ENCODE results near the gene NUCB2. TPM values are rescaled to one million over a fixed set of nuclear protein-coding genes. Genes with fewer than 3 reads are reported as not detected.

The NUCB2 gene
- total and polyA plus RNA-seq, 2 donors from 2014 or later = 73.0 to 93.5 TPM

DNA sequence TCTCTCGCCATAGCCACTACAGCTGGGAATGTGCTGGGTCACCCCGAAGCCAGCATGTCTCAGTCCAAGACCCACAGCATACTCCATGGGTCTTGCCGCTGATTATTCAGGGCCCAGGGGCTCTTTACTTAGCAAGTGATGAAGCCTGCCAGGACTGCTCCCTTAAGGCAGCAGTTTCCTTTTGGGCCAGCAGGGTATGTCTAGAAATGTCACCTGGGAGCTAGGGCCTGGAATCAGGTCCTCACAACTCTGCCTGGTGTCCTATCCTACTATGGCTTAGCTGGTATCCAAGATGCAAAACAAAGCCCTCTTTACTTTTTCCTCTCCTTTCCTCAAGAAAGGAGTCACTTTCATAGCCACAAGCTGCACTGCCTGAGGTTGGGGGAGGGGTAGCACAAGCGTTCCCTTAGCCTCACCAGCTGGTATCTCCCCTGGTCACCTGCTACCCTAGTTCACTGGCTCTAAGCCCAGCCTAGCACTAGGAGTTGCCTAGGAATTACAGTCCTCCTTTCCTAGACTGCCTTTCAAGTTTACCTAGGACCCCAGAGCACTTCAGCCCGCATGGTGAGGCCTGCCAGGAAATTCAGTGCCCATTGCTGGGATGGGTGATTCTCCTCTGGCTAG is 52.4 kb downstream of the NUCB2 start:
- no peak overlapping the region for H3K27ac ChIP-seq (ENCODE audit: low read depth in 2 of 2, low read length in 2 of 2)
- FAIRE-seq (no peak), DNase-seq (no peak)
- H3K9me3 ChIP-seq (ENCODE audit: control insufficient read depth in 2 of 3, insufficient read depth in 1 of 3, low read length in 3 of 3) = no peaks in the 10 kb centered on the region
- H3K36me3 ChIP-seq (ENCODE audit: control insufficient read depth in 2 of 3, insufficient read depth in 3 of 3, low read length in 3 of 3) = no peaks in the 10 kb centered on the region
- TF ChIP-seq, protein P1, sequence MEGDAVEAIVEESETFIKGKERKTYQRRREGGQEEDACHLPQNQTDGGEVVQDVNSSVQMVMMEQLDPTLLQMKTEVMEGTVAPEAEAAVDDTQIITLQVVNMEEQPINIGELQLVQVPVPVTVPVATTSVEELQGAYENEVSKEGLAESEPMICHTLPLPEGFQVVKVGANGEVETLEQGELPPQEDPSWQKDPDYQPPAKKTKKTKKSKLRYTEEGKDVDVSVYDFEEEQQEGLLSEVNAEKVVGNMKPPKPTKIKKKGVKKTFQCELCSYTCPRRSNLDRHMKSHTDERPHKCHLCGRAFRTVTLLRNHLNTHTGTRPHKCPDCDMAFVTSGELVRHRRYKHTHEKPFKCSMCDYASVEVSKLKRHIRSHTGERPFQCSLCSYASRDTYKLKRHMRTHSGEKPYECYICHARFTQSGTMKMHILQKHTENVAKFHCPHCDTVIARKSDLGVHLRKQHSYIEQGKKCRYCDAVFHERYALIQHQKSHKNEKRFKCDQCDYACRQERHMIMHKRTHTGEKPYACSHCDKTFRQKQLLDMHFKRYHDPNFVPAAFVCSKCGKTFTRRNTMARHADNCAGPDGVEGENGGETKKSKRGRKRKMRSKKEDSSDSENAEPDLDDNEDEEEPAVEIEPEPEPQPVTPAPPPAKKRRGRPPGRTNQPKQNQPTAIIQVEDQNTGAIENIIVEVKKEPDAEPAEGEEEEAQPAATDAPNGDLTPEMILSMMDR (IDR thresholded peaks at IDR 0.05; ENCODE audit: borderline replicate concordance, extremely low read depth, insufficient read depth) = no peak
- H3K4me1 ChIP-seq (ENCODE audit: control insufficient read depth in 2 of 3, insufficient read depth in 2 of 3, low read depth in 1 of 3, low read length in 3 of 3) = no peaks in the 10 kb centered on the region
- no peaks in the 10 kb centered on the region for H3K27me3 ChIP-seq (ENCODE audit: control insufficient read depth, insufficient read depth, low read length)
- H3K9ac ChIP-seq (ENCODE audit: low read length in 3 of 3) = no peak overlapping the region
- no peak overlapping the region for H3K4me3 ChIP-seq (ENCODE audit: low read length in 3 of 3)
- intact Hi-C loops (cut with DNase I) = no loop called here

GRCh38 chr11:17331669-17332068 is 55.1 kb downstream of the NUCB2 start:
- Histone ChIP-seq H3K27me3 (ENCODE audit: control insufficient read depth, insufficient read depth, low read length) (no peaks in the 10 kb centered on the region), H3K36me3 (ENCODE audit: control insufficient read depth in 2 of 3, insufficient read depth in 3 of 3, low read length in 3 of 3) (peaks cover 0 to 4% (median 0%) of the 10 kb centered on the region in 3 donors), H3K27ac (ENCODE audit: low read depth in 2 of 2, low read length in 2 of 2) (no peak overlapping the region), H3K9me3 (ENCODE audit: control insufficient read depth in 2 of 3, insufficient read depth in 1 of 3, low read length in 3 of 3) (no peaks in the 10 kb centered on the region), H3K4me1 (ENCODE audit: control insufficient read depth in 2 of 3, insufficient read depth in 2 of 3, low read depth in 1 of 3, low read length in 3 of 3) (no peaks in the 10 kb centered on the region), H3K4me3 (ENCODE audit: low read length in 3 of 3) (no peak overlapping the region), H3K9ac (ENCODE audit: low read length in 3 of 3) (no peak overlapping the region)
- intact Hi-C loops (cut with DNase I) = no loop called here
- FAIRE-seq = no peak
- TF ChIP-seq, protein P1 (IDR thresholded peaks at IDR 0.05; ENCODE audit: borderline replicate concordance, extremely low read depth, insufficient read depth) = no peak
- no peak for DNase-seq

DNA sequence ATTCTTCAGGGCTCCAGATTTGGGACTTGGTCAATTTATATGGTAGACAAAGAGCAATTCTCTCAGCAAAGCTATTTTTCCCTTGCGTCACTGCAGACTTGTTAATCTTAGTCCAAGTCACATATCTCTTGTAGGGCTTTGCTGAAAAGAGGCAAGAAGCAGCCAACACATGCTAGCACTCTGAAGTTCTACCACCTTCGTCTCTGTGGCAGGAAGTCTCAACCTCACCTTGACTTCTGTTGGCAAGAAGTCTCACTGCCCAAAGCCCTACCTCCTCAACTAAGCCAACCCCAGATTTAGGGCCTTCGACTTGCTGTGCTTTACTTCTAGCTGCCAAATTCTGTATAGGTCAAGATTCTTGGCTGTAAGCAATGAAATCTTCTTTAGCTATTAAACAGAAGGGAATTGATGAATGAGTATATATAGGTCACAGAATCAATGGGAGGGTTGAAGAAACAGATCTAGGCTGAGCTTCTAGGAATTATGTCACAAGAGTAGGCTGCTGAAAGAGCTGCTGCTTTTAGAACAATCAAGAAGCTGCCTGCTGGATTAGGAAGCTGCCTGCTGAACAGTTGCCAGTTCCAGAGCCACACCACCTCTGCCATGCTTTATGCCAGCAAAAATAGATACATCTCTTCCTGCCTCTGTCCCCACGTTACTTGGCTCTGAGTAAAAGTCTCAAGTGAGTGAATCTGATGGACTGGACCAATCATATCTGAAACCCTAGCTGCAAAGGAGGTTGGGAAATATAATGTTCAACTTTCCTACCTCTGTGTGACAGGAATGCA is 57.5 kb downstream of the NUCB2 start:
- no peak for DNase-seq
- Histone ChIP-seq H3K9me3 (ENCODE audit: control insufficient read depth in 2 of 3, insufficient read depth in 1 of 3, low read length in 3 of 3) (no peaks in the 10 kb centered on the region), H3K9ac (ENCODE audit: low read length in 3 of 3) (no peak overlapping the region), H3K4me3 (ENCODE audit: low read length in 3 of 3) (no peak overlapping the region), H3K4me1 (ENCODE audit: control insufficient read depth in 2 of 3, insufficient read depth in 2 of 3, low read depth in 1 of 3, low read length in 3 of 3) (no peaks in the 10 kb centered on the region), H3K27me3 (ENCODE audit: control insufficient read depth, insufficient read depth, low read length) (no peaks in the 10 kb centered on the region), H3K27ac (ENCODE audit: low read depth in 2 of 2, low read length in 2 of 2) (no peak overlapping the region), H3K36me3 (ENCODE audit: control insufficient read depth in 2 of 3, insufficient read depth in 3 of 3, low read length in 3 of 3) (peaks cover 0 to 4% (median 0%) of the 10 kb centered on the region in 3 donors)
- no peak for FAIRE-seq
- TF ChIP-seq, protein P1 (IDR thresholded peaks at IDR 0.05; ENCODE audit: borderline replicate concordance, extremely low read depth, insufficient read depth) = no peak
- intact Hi-C loops (cut with DNase I) = no loop called here

All from kidney (tissue), 14 donors.